HG03064 (cell line): ENCODE measurements around the gene KRTAP10-9.
"Not testable (repeated sequence)": the region's sequence is repeated elsewhere in the genome, so short reads cannot be mapped to it uniquely, and the experiment has no call there.

Source experiments
- ATAC-seq: cut with Tn5 transposase; IDR thresholded peaks from one replicate; pipeline ENCODE4 v1.9.1; 2021; ENCODE audit warnings: low read depth; ENCODE audit not compliant: unreplicated experiment

KRTAP10-9 gene

GRCh38 chr21:44637018-44637850 is 10.3 kb downstream of the KRTAP10-9 start, which contains the start of gene KRTAP10-10:
Gene KRTAP10-10 (plus strand): TSS chr21:44637356. CDS start chr21:44637418, 62 bp downstream.
- ATAC-seq: no peak

DNA sequence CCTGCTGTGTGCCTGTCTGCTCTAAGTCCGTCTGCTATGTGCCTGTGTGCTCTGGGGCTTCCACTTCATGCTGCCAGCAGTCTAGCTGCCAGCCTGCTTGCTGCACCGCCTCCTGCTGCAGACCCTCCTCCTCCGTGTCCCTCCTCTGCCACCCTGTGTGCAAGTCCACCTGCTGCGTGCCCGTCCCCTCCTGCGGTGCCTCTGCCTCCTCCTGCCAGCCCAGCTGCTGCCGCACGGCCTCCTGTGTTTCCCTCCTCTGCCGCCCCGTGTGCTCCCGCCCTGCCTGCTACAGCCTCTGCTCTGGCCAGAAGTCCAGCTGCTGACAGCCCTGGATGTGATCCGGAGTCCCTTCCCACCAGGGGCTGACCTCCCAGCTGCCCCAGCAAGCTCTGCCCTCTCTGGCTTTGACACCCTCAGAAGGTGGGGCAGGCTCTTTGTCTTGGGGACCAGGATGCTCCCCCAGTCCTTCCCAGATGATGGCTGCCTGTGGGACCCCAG is 11.0 kb downstream of the KRTAP10-9 start:
- not testable (repeated sequence) for ATAC-seq

DNA sequence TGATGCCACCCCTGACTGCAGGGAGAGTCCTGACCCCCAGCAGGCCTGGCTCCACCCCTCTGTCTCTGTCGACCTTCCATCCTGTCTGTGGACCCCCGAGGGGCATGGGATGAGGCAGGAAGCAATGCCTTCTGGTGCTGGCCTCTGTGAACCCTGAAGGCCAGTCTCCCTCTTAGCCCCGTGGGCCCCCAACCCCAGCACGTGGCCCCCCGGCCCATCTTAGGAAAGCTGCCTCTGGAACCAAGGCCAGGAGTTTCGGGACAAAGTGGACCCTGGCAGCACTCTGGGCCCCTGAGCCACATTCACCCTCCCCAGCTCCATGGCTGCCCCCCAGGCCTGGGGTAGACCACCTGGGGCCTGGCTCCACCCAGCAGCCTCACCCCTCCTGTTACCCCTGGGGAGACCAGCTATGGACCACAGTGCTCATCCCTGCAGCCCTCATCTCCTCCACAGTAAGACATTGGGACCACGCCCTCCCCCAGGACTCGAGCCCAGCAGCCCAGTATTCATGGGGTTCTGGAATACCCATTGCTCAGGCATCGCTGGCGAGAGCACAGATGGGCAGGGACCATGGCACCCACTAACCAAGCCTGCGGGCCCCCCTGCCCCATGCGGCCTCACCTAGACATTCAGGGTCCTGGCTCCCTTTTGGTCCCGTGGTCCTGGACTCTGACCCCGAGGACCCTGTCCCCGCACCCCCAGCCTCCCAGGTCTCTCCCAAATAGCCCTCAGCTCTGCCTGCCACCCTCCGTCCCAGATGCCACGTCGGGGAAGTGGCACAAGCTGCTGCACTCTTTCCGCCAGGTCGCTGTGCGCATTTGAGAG is 11.8 kb downstream of the KRTAP10-9 start:
- not testable (repeated sequence) for ATAC-seq

- ATAC-seq: no peak
Measured at GRCh38 chr21:44639331-44639655, 12.4 kb downstream of the KRTAP10-9 start.

DNA sequence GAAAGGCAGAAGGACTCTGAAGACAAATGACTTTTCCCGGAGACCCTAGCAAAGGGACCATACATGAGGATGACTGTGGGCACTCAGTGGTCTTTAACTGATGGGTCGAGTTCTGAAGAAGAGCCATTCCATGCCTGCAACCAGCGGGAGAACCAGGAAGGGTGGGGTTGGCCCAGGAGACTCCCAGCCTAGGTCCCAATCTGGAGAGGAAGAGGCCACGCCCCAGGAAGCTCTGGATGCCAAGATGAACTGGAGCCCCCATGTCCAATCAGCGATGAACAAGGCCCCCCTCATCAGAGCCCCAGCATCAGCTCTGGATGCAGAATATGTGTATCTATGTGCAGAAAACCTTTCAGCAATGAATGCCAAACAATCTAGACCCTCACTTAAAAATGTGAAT is 13.9 kb downstream of the KRTAP10-9 start:
- no peak for ATAC-seq

DNA sequence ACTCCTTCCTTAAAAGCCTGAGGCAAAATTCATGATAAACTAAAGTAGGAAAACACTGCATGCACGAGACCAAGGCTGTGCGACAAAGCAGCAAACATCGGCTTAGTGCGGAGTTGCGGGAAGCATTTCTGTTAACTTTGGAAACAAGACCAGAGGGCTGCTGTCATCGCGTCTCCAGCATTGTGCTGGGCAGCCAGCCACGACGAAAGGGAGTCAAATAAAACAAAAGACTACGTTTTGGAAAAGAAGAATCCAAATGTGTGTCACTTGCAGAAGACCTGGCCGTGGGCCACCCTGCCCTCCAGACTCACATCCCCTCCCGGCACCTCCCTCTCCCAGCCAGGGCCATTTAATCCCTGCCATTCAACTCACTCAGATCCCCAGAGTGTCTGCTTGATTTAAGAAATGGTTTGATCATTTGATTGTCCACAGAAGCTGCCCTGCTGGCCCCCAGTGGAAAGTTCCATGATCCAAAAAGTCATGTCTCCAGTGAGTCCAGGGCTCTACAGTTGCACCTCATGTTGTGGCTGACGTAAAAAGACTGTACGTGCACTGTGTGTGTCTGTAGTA is 16.9 kb downstream of the KRTAP10-9 start:
- no peak for ATAC-seq

DNA sequence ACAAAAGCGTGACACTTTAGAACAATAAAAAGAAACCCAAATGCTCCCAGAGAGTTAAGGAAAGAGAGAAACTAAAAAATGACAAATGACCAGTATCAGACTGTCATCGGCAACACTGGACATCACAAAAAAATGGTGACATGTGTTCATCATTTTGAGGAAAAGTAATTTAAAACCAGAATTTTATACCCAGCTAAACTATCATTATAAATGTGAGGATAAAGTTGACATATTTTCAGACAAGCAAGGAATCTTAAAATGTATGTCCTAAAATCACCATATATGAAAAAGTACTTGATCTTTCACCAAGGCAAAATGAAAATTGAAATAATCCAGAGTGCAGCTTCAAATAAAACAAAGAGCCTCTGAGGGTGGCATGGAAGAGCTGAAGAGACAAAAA is 18.0 kb downstream of the KRTAP10-9 start:
- ATAC-seq: no peak

GRCh38 chr21:44646366-44647221 is 19.7 kb downstream of the KRTAP10-9 start, which contains the start of gene KRTAP10-11:
Gene KRTAP10-11 (plus strand): TSS chr21:44646414. CDS start chr21:44646459, 45 bp downstream.
- not testable (repeated sequence) for ATAC-seq

DNA sequence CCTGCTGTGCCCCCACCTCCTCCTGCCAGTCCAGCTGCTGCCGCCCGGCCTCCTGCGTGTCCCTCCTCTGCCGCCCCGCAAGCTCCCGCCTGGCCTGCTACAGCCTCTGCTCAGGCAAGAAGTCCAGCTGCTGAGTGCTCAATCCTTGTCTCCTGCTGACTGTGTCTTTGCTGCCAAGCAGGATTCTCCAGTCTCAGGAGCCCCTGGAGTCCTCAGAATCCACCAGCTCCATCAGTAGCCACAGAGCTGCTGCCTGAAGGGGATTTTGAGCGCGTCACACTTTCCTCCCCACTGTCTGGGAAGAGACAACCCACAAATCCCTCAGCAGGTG is 20.3 kb downstream of the KRTAP10-9 start:
- no peak for ATAC-seq

DNA sequence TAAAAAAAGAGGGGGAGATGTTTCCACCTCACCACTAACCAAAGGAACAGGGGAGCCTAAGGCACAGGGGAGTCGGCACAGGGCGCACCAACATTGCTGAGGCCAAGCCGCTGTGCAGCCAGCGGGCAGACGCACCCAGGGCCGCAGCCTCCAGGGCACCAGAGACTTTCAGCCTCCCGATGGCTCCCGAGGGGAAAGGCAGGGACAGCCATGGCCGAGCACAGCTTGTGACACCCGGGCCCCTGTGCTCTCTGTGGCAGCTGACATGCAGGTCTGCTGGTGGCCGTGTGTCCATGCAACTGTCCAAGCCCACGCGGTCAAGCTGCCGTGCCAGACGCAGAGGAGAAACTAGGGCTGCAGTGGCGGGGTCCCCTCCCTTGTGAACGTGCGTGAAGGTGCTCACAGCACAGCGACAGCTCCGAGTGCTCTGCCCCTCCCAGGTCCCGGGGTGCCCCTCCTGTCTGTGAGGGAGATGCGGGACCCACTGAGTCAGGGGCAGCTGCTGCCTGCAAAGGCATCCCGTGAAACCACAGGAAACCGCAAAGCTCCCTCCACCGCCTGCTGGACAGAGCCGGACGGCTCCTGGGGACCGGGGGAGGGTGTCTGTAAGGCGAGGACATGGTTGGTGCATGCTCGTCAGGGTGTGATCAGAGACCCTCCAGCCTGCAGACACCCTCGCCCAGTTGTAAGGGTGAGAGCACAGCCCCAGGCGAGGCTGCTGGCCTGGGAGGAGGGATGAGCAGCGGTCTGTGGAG is 21.8 kb downstream of the KRTAP10-9 start:
- ATAC-seq: no peak

DNA sequence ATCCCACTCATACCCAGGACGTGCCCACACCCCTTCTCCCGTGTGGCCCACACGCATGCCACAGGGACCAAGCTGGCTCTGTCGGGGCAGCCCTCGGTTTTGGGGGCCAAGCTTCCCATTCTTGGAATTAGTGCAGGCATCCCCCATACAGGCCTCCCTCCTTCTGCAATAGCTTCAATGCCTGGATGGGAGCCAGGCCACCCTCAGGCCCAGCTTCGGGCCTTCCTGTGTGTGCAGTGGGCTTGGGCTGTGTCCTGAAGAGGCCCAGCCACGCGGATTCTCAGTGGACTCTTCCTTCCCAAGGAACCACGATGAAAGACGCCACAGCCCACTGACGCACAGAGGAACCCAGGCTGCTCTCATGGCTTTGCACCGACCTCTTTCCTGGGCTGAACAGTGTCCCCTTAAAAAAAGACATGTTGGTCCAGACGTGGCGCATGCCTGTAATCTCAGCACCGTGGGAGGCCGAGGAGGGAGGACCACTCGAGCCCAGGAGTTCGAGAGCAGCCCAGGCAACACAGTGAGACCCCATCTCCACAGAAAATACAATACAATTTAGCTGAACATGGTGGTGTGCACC is 22.7 kb downstream of the KRTAP10-9 start:
- ATAC-seq: no peak

GRCh38 chr21:44650265-44650972 is 23.5 kb downstream of the KRTAP10-9 start:
- no peak for ATAC-seq

DNA sequence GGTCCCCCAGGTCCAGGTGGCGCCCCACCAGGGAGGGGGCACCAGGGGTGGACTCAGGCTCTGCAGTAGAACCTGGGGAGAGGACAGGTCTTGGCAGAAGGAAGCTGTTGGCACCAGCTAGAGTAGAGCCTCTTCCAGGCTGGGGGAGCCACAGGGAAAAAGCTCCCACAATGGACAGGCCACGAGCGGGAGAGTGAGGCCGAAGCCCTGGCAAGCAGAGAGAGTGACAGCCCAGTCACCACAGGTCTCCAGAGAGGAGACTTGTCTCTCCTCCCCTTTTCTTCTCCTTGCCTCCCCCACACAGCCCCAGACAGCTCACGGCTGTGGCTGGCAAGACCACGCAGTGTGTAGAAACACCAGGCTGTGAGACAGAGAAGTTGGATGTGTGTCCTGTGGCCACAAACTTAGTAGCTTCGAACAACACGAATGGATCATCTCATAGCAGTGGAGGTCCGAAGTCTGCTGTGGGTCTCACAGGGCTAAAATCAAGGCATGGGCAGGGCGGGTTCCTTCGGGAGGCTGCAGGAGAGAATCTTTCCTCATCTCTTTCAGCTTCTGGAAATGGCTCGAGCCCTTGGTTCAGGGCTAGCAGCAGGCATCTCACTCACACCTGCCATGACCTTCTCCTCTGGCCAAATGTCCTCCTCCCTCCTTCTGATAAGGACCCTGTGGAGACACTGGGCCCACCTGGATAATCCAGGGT is 24.2 kb downstream of the KRTAP10-9 start:
- ATAC-seq: no peak

- no peak for ATAC-seq
Measured at GRCh38 chr21:44653123-44653522, 26.2 kb downstream of the KRTAP10-9 start.

GRCh38 chr21:44653656-44654575 is 27.0 kb downstream of the KRTAP10-9 start:
- ATAC-seq: no peak

DNA sequence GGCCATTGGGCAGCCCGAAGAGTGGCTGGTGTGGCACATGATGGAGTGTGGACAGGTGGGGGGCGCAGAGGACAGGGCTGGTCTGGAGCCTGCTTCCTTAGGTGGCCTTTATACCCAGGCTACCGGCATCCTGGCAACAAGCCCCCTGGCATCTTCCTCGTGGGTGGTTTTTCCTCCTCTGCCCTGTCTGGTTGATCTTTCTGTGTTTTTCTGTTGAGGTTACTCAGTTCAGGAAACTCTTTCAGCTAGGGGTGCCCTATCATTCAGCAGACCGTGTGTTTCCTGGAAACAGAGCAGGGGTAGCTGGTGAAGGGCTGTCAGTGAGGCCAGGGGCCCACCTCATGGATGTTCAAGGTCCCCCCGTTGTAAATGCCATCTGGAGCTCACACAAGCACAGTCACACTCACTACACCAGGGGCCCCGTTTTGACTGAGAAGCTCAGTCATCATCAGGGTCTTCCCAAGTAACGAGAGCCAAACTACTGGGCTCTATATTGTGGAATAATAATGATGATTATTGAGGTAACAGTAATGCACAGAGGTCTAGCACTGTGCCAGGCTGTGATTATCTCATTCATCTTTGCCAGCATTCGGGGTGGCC is 27.8 kb downstream of the KRTAP10-9 start, which contains the start of gene KRTAP12-4:
Gene KRTAP12-4, minus strand, starts transcription at position 84 of the 600 bp plus-strand sequence. Its CDS starts 45 bp downstream, at position 39.
- no peak for ATAC-seq
